Measurements from ENCODE around the gene POLE3.
A peak's percentile ranks its signal among the peaks of the same experiment; 100 is the strongest.
"Not testable (repeated sequence)": the region's sequence is repeated elsewhere in the genome, so short reads cannot be mapped to it uniquely, and the experiment has no call there.

The POLE3 gene

GRCh38 chr9:113410207-113410864, at the start of gene POLE3, which contains the start of gene C9orf43:
POLE3 (minus strand) TSS chr9:113410675; CDS start chr9:113410293, 382 bp downstream.
C9orf43 (plus strand) TSS chr9:113410747; CDS start chr9:113413494, 2,747 bp downstream.
- DNase-seq: peak; percentile 96

GRCh38 chr9:113456235-113456634, 45.8 kb upstream of the POLE3 start:
- no peak for DNase-seq

GRCh38 chr9:113454914-113455761, 44.7 kb upstream of the POLE3 start:
- DNase-seq: peak; percentile 96

- DNase-seq: no peak
Measured at GRCh38 chr9:113452113-113452605, 41.7 kb upstream of the POLE3 start.

GRCh38 chr9:113449376-113449775, 38.9 kb upstream of the POLE3 start:
- DNase-seq: no peak

- peak; percentile 72 for DNase-seq
Measured at GRCh38 chr9:113446323-113446740, 35.9 kb upstream of the POLE3 start.

- no peak for DNase-seq
Measured at GRCh38 chr9:113444736-113445135, 34.3 kb upstream of the POLE3 start.

- not testable (repeated sequence) for DNase-seq
Measured at GRCh38 chr9:113437716-113438115, 27.2 kb upstream of the POLE3 start.

GRCh38 chr9:113436728-113437515, 26.4 kb upstream of the POLE3 start:
- DNase-seq: no peak

GRCh38 chr9:113431191-113431590, 20.7 kb upstream of the POLE3 start:
- no peak for DNase-seq

GRCh38 chr9:113428062-113428615, 17.7 kb upstream of the POLE3 start:
- no peak for DNase-seq

GRCh38 chr9:113427629-113428028, 17.2 kb upstream of the POLE3 start:
- DNase-seq: no peak

GRCh38 chr9:113426701-113427100, 16.2 kb upstream of the POLE3 start:
- DNase-seq: no peak

- DNase-seq: no peak
Measured at GRCh38 chr9:113425072-113425471, 14.6 kb upstream of the POLE3 start.

- no peak for DNase-seq
Measured at GRCh38 chr9:113421726-113422125, 11.3 kb upstream of the POLE3 start.

- peak; percentile 26 for DNase-seq
Measured at GRCh38 chr9:113417370-113417769, 6.9 kb upstream of the POLE3 start.

- DNase-seq: no peak
Measured at GRCh38 chr9:113416149-113416721, 5.8 kb upstream of the POLE3 start.

- no peak for DNase-seq
Measured at GRCh38 chr9:113409883-113410206, 630 bp downstream of the POLE3 start.

- DNase-seq: no peak
Measured at GRCh38 chr9:113409481-113409880, 994 bp downstream of the POLE3 start.

- DNase-seq: peak; percentile 84
Measured at GRCh38 chr9:113406873-113407511, 3.5 kb downstream of the POLE3 start.

GRCh38 chr9:113406353-113406752, 4.1 kb downstream of the POLE3 start:
- not testable (repeated sequence) for DNase-seq

- DNase-seq: no peak
Measured at GRCh38 chr9:113403646-113404045, 6.8 kb downstream of the POLE3 start.
